ENCODE data around the gene PACSIN3. TPM values are rescaled to one million over a fixed set of nuclear protein-coding genes. Genes with fewer than 3 reads are reported as not detected.

Gene PACSIN3
- total RNA-seq = 1 to 10 TPM; 2.3 to 3.5 TPM

DNA sequence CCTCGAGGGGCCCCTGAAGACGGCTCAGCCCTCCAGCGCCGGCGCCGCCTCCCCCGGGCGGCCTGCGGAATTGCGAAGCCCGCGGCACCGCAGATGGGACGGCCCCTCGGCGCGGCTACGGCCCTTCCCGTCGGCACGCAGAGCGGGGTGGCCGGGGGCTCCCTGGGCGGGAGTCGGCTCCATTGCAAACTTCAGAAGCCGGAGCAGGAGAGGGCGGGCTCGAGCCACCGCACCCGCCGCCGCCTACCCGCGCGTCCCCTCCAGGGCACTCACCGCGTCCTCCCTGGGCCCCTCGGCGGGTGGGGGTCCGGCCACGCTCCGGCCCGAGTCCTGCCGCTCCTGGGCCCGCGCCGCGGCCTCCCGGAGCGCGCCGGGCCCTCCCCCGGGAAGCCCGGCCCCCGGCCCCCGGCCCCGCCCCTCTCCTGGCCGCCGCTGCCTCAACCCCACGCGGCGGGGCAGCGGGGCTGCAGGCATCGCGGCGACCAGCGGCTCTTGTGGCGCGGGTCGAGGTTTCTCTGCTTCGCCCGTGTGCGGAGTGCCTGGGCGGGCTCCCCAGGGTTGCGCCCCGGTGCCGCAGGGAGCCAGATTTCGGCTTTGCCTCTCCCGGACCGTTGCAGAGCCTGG is at the start of gene PACSIN3:
TSS of gene PACSIN3 (minus strand) at position 359 of the 624 bp plus-strand sequence. CDS start 3,707 bp downstream, outside the sequence.

DNA sequence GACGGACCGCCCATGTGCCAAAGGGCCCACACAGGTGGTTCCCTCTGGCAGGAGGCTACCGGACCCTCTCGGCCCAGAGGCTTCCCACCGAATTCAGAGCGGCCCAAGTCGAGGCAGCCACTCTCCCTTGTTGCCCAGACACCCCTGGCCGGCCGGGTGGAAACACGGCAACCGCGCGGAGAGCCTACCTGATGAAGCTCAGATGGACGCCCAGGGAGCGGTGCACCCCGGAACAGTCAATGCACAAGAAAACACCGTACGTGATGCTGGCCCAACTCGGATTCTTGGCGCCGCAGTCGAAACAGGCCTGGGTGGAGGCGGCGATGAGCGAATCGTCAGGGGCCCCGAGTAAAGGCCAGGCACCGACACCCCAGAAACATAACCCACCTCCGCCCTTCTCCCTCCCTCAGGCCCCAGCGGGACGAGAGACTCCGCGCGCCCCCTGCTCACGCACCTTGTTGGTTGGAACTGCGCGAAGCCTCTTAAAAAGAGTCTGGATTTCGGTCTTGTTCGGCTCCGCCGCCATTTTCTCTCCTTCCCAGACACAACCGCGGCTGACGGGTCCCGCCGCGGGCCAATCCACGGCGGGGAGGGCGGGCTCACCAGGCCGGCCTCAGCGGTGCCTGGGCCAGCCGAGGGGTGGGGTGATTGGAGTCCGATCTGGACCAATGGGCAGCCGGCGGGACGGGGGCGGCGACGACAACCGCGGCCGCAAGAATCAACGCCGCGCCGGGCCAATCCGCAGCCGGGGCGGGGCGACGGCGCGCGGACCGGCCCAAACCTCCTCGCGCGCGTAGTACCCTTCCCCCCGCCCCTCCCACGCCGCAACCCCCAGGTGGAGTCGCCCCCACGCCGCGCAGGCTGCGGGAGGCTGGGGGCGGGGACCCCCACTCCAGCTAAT is 9.7 kb downstream of the PACSIN3 start, which contains the start of gene ARFGAP2:
TSS of gene ARFGAP2 (minus strand) at position 552 of the 901 bp plus-strand sequence. CDS start at position 526, 26 bp downstream.

Small RNA genes lying within 50 kb of the gene (microRNA-seq; reads per million reads assigned to microRNA genes)
- gene MIR6745 (ENCODE audit: borderline microRNAs expressed, borderline replicate concordance) = not detected

Other genes starting within 250 kb of the PACSIN3 start
- 10 to 100 TPM; 13.6 to 14.6 TPM for gene CSTPP1, start 249.7 kb downstream of the PACSIN3 start, total RNA-seq
- gene ARFGAP2, start 9.6 kb downstream of the PACSIN3 start, total RNA-seq = 10 to 100 TPM; 95.2 to 97.7 TPM
- gene DDB2, start 28.5 kb upstream of the PACSIN3 start, total RNA-seq = 100 to 1,000 TPM; 129 to 138 TPM
- gene ACP2, start 62.4 kb upstream of the PACSIN3 start, total RNA-seq = 10 to 100 TPM; 27.9 to 28.8 TPM
- 10 to 100 TPM; 10.4 to 12.7 TPM for gene NR1H3, start 71.6 kb upstream of the PACSIN3 start, total RNA-seq
- gene MADD, start 83.7 kb upstream of the PACSIN3 start, total RNA-seq = 10 to 100 TPM; 84.0 to 91.9 TPM
- gene MYBPC3, start 166.3 kb upstream of the PACSIN3 start, total RNA-seq = not detected
- gene SPI1, start 192.1 kb upstream of the PACSIN3 start, total RNA-seq = not detected
- 10 to 100 TPM; 24.7 to 28.9 TPM for gene SLC39A13, start 222.2 kb upstream of the PACSIN3 start, total RNA-seq
- 100 to 1,000 TPM; 105 to 106 TPM for gene PSMC3, start 240.0 kb upstream of the PACSIN3 start, total RNA-seq

Measured in activated naive CD4-positive, alpha-beta T cell treated with anti-CD3 and anti-CD28 coated beads, Interleukin-2, amount 10 ng/mL, durations not matched to agents 5 hours and 36 hours (primary cell).